Tibial nerve (tissue), 4 donors: ENCODE measurements around the gene CLMN.

ENCODE experiments used
- CTCF ChIP-seq, 5 experiments: fragments of 200-600 bp in 3 of 5; fragments of 450-650 bp in 2 of 5; sonication (generic) in 3 of 5; IDR thresholded peaks; one replicate each; pipeline ENCODE4 v1.5.1; 2016 to 2019; ENCODE audit warnings: antibody characterized with exemption in 5 of 5, mild to moderate bottlenecking in 3 of 5, moderate library complexity in 2 of 5
- EP300 ChIP-seq, 2 donors: sonication (generic); formaldehyde crosslinking; IDR thresholded peaks; one replicate each; pipeline ENCODE4 v1.6.1; 2017; ENCODE audit warnings: antibody characterized with exemption in 2 of 2, mild to moderate bottlenecking in 1 of 2
- POLR2A ChIP-seq, 2 donors: fragments of 450-650 bp; IDR thresholded peaks; one replicate each; pipeline ENCODE4 v1.6.1; 2017; ENCODE audit warnings: antibody characterized with exemption in 2 of 2, mild to moderate bottlenecking in 2 of 2, moderate library complexity in 2 of 2

GRCh38 chr14:95341564-95341963 is 21.9 kb upstream of the CLMN start:
- no peak for TF ChIP-seq CTCF (IDR thresholded peaks at IDR 0.05)
- no peak for TF ChIP-seq POLR2A (IDR thresholded peaks at IDR 0.05)
- TF ChIP-seq EP300 (IDR thresholded peaks at IDR 0.05) = no peak
